GM10266 (cell line): ENCODE data around the gene STXBP5L.
"Not testable (repeated sequence)": the region's sequence is repeated elsewhere in the genome, so short reads cannot be mapped to it uniquely, and the experiment has no call there.

ENCODE experiments used
- DNase-seq: peaks from one replicate; pipeline ENCODE4 v3.0.0; 2012; ENCODE audit errors: extremely low spot score
- CTCF ChIP-seq: IDR thresholded peaks from 2 replicates; pipeline ENCODE4 v1.5.1; 2012; ENCODE audit warnings: mild to moderate bottlenecking, low read depth; ENCODE audit not compliant: control insufficient read depth, insufficient read depth; ENCODE audit errors: missing control alignments

The STXBP5L gene

GRCh38 chr3:120892921-120893320, 15.1 kb upstream of the STXBP5L start:
- no peak for DNase-seq
- no peak for TF ChIP-seq CTCF

GRCh38 chr3:120894316-120895057, 13.5 kb upstream of the STXBP5L start:
- no peak for DNase-seq
- no peak for TF ChIP-seq CTCF

GRCh38 chr3:120901716-120902115, 6.3 kb upstream of the STXBP5L start:
- not testable (repeated sequence) for DNase-seq

DNA sequence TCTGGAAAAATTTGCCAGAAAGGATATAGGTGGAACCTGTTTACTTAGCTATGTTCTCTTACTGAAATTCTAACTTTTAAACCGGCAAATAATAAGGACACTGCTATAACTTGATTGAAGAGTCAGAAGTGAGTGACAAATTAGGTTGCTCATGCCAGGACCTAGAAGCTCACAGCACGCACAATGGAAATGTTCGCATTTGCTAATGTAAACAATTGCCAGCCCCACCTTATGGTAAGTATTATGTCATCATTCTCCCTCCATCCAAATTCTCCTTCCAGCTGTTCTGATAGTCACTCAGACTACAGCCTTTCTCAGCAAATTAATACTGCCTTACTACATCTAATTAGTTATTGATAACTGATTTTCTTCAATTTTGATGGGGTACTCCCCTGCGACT, 4.8 kb upstream of the STXBP5L start:
- no peak for TF ChIP-seq CTCF
- DNase-seq: no peak

GRCh38 chr3:120907659-120908029, 361 bp upstream of the STXBP5L start:
- TF ChIP-seq CTCF: no peak
- no peak for DNase-seq

- DNase-seq: no peak
- TF ChIP-seq CTCF: no peak
Observed at GRCh38 chr3:120908795-120909601, 993 bp downstream of the STXBP5L start.

DNA sequence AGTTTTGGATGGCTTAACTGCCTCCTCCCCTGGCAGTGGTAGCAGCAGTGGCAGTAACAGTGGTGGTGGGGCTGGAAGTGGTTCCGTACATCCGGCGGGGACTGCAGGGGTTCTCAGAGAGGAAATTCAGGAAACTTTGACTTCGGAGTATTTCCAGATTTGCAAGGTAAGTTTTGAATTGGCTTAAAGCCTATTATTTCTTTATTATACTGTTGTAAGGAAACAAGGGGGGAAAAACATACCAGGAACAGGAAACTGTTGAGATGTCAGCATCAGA, 1.5 kb downstream of the STXBP5L start:
- DNase-seq: no peak

More for the DNA sequence above, 1.5 kb downstream of the STXBP5L start:
- no peak for TF ChIP-seq CTCF
